Smooth muscle cell of the coronary artery (primary cell): ENCODE data around the gene STX4. TPM values are rescaled to one million over a fixed set of nuclear protein-coding genes. Genes with fewer than 3 reads are reported as not detected.

Experiments
- total RNA-seq: library from RNA; depleted of rRNA; stranded (reverse); fragments of >200 nt; gene quantifications from 2 replicates; pipeline ENCODE4 v1.2.3, GENCODE V29; 2014; ENCODE audit warnings: low replicate concordance

STX4 gene
- total RNA-seq, result 26.2 and 59.8 TPM in 2 replicates

GRCh38 chr16:31032736-31033708 is at the start of gene STX4:
TSS of gene STX4 (plus strand) at chr16:31033558. CDS start at chr16:31033806, 248 bp downstream.

GRCh38 chr16:30984669-30985400 is 48.5 kb upstream of the STX4 start, which contains the start of gene HSD3B7:
TSS of gene HSD3B7 (plus strand) at chr16:30985207. CDS start at chr16:30985659, 452 bp downstream.

GRCh38 chr16:31010585-31011325 is 22.6 kb upstream of the STX4 start, which contains the start of gene STX1B:
TSS of gene STX1B (minus strand) at chr16:31010638. CDS start at chr16:31010396, 242 bp downstream.

GRCh38 chr16:31073970-31074813 is 40.8 kb downstream of the STX4 start, which contains the start of the genes ZNF646 and ZNF668:
TSS of gene ZNF646 (plus strand) at chr16:31074422. CDS start at chr16:31076325, 1,903 bp downstream.
TSS of gene ZNF668 (minus strand) at chr16:31074240. CDS start at chr16:31064459, 9,781 bp downstream.

GRCh38 chr16:31088459-31089183 is 55.3 kb downstream of the STX4 start, which contains the start of gene PRSS53:
TSS of gene PRSS53 (minus strand) at chr16:31088943. CDS start at chr16:31088809, 134 bp downstream.

Other genes with a start within 250 kb of the STX4 start
- 3.3 and 6.8 TPM in 2 replicates for gene ZNF629, start 246.4 kb upstream of the STX4 start, total RNA-seq
- 16.7 and 35.9 TPM in 2 replicates for gene BCL7C, start 139.5 kb upstream of the STX4 start, total RNA-seq
- gene CTF1, start 136.9 kb upstream of the STX4 start, total RNA-seq, result 0.23 and 0.98 TPM in 2 replicates
- gene FBXL19, start 110.0 kb upstream of the STX4 start, total RNA-seq, result 8.2 and 13.9 TPM in 2 replicates
- 21.3 and 41.2 TPM in 2 replicates for gene ORAI3, start 84.5 kb upstream of the STX4 start, total RNA-seq
- gene SETD1A, start 75.8 kb upstream of the STX4 start, total RNA-seq, result 1.6 and 2.2 TPM in 2 replicates
- 11.7 and 71.5 TPM in 2 replicates for gene HSD3B7, start 48.4 kb upstream of the STX4 start, total RNA-seq
- 0.53 and 2.7 TPM in 2 replicates for gene STX1B, start 22.9 kb upstream of the STX4 start, total RNA-seq
- gene ZNF668, start 40.7 kb downstream of the STX4 start, total RNA-seq, result 9.3 and 12.3 TPM in 2 replicates
- gene ZNF646, start 40.9 kb downstream of the STX4 start, total RNA-seq, result 9.8 and 10.4 TPM in 2 replicates
- gene PRSS53, start 55.4 kb downstream of the STX4 start, total RNA-seq, result 1.2 and 1.5 TPM in 2 replicates
- 105 and 187 TPM in 2 replicates for gene VKORC1, start 61.2 kb downstream of the STX4 start, total RNA-seq
- gene BCKDK, start 74.8 kb downstream of the STX4 start, total RNA-seq, result 8.3 and 15.0 TPM in 2 replicates
- 26.2 and 26.8 TPM in 2 replicates for gene KAT8, start 84.1 kb downstream of the STX4 start, total RNA-seq
- gene PRSS8, start 102.2 kb downstream of the STX4 start, total RNA-seq, result not detected in 2 replicates
- 0.45 TPM in 1 of 2 replicates, not detected in the other for gene PRSS36, start 116.5 kb downstream of the STX4 start, total RNA-seq
- gene FUS, start 146.6 kb downstream of the STX4 start, total RNA-seq, result 25.2 and 35.3 TPM in 2 replicates
- gene PYCARD, start 169.2 kb downstream of the STX4 start, total RNA-seq, result 43.5 and 69.2 TPM in 2 replicates
- under 0.01 TPM in 1 of 2 replicates, not detected in the other for gene TRIM72, start 180.6 kb downstream of the STX4 start, total RNA-seq
- gene PYDC1, start 183.6 kb downstream of the STX4 start, total RNA-seq, result not detected in 2 replicates
- gene ITGAM, start 226.4 kb downstream of the STX4 start, total RNA-seq, result not detected in 2 replicates